ENCODE data around the gene ETFB.

- no peak for TF ChIP-seq CTCF (IDR thresholded peaks at IDR 0.05; ENCODE audit: insufficient read depth, low read length)
- no peak for TF ChIP-seq REST (IDR thresholded peaks at IDR 0.05; ENCODE audit: insufficient replicate concordance, low read depth)
- no peak for TF ChIP-seq POLR2AphosphoS5 (IDR thresholded peaks at IDR 0.05; ENCODE audit: low read depth)
- no peak for TF ChIP-seq GABPA (IDR thresholded peaks at IDR 0.05; ENCODE audit: low read depth)
These were observed 26.9 kb downstream of the ETFB start for GRCh38 chr19:51339313-51339686.
